Keratinocyte (primary cell): ENCODE measurements around the gene DCLK1. TPM values are rescaled to one million over a fixed set of nuclear protein-coding genes. Genes with fewer than 3 reads are reported as not detected.

Experiments used
- DNase-seq: peaks from one replicate; pipeline ENCODE4 v3.0.0-alpha.2; 2011; ENCODE audit warnings: low read depth, missing footprints, low spot score
- FAIRE-seq: peaks from 2 replicates; lab custom pipeline; 2011; peaks lifted over from hg19 to GRCh38; lab: Jason Lieb, UNC
- H2AFZ ChIP-seq: 2 replicates; pipeline ENCODE4 v1.6.0; 2012; ENCODE audit warnings: low read length, control low read depth, inconsistent platforms; ENCODE audit not compliant: control insufficient read depth
- H3K27ac ChIP-seq: 2 replicates; pipeline ENCODE4 v1.5.1; 2011; ENCODE audit warnings: low read length; ENCODE audit not compliant: control insufficient read depth, insufficient read depth
- H3K27me3 ChIP-seq: 3 replicates; pipeline ENCODE4 v1.6.0; 2011; ENCODE audit warnings: low read length; ENCODE audit not compliant: control insufficient read depth, insufficient read depth; ENCODE audit errors: extremely low read depth
- H3K36me3 ChIP-seq, 2 experiments: 2 replicates in 1 of 2; 3 replicates in 1 of 2; pipeline ENCODE4 v1.5.1; 2011; ENCODE audit warnings: low read length in 2 of 2, mild to moderate bottlenecking in 1 of 2; ENCODE audit not compliant: control insufficient read depth in 2 of 2, insufficient read depth in 2 of 2; ENCODE audit errors: extremely low read depth in 1 of 2
- H3K4me1 ChIP-seq: 3 replicates; pipeline ENCODE4 v1.5.1; 2011; ENCODE audit warnings: low read length; ENCODE audit not compliant: control insufficient read depth, insufficient read depth; ENCODE audit errors: extremely low read depth
- H3K4me2 ChIP-seq: 3 replicates; pipeline ENCODE4 v1.6.0; 2011; ENCODE audit warnings: low read depth, low read length; ENCODE audit not compliant: control insufficient read depth, insufficient read depth; ENCODE audit errors: extremely low read depth
- H3K4me3 ChIP-seq, 3 experiments: fragments of 200-600 bp in 1 of 3; sonication (generic) in 1 of 3; 2 replicates in 2 of 3; 3 replicates in 1 of 3; pipeline ENCODE4 v1.5.1; 2011 to 2016; ENCODE audit warnings: low read length in 3 of 3, mild to moderate bottlenecking in 3 of 3, control low read depth in 2 of 3, inconsistent platforms in 1 of 3, low read depth in 1 of 3, mixed read lengths in 1 of 3, mixed run types in 1 of 3, moderate library complexity in 1 of 3; ENCODE audit not compliant: control insufficient read depth in 2 of 3, insufficient read depth in 2 of 3; ENCODE audit errors: extremely low read depth in 1 of 3
- H3K79me2 ChIP-seq: 2 replicates; pipeline ENCODE4 v1.6.0; 2012; ENCODE audit warnings: low read length; ENCODE audit not compliant: control insufficient read depth, insufficient read depth
- H3K9ac ChIP-seq: 3 replicates; pipeline ENCODE4 v1.6.0; 2011; ENCODE audit warnings: low read length; ENCODE audit not compliant: control insufficient read depth, insufficient read depth; ENCODE audit errors: extremely low read depth
- H3K9me1 ChIP-seq: 3 replicates; pipeline ENCODE4 v1.6.0; 2011; ENCODE audit warnings: low read length; ENCODE audit not compliant: control insufficient read depth, insufficient read depth; ENCODE audit errors: extremely low read depth
- H3K9me3 ChIP-seq: 2 replicates; pipeline ENCODE4 v1.5.1; 2012; ENCODE audit warnings: low read depth, low read length; ENCODE audit not compliant: control insufficient read depth
- H4K20me1 ChIP-seq: 3 replicates; pipeline ENCODE4 v1.6.0; 2011; ENCODE audit warnings: low read length; ENCODE audit not compliant: control insufficient read depth, insufficient read depth; ENCODE audit errors: extremely low read depth
- EZH2 ChIP-seq: IDR thresholded peaks from one replicate; pipeline ENCODE4 v1.6.1; 2012; ENCODE audit warnings: inconsistent platforms, mild to moderate bottlenecking, low read length, moderate library complexity
- dilution Hi-C: fragments of 300-500 bp; cut with MboI; formaldehyde crosslinking; loops from one replicate; pipeline ENCODE4 v1.7.0; 2020; ENCODE audit warnings: low sequenced_read_pairs; ENCODE audit not compliant: extremely low pct_ligation_motif_present
- polyA plus RNA-seq, 5 experiments: library from polyadenylated mRNA; depleted of rRNA in 3 of 5; stranded (reverse) in 3 of 5; stranded (forward) in 1 of 5; unstranded in 1 of 5; fragments of >200 nt; gene quantifications; 1 replicate in 1 of 5; 2 replicates in 3 of 5; 3 replicates in 1 of 5; pipeline versions ENCODE4 v1.2.1 to v1.2.3, GENCODE V29; 2011 to 2012; ENCODE audit warnings: missing spikeins in 2 of 5, low read depth in 1 of 5, low replicate concordance in 1 of 5
- TF ChIP-seq, protein P1 (sequence below), 3 experiments: IDR thresholded peaks in 1 of 3; conservative IDR thresholded peaks in 1 of 3; optimal IDR thresholded peaks in 1 of 3; 2 replicates in 2 of 3; 3 replicates in 1 of 3; pipeline versions ENCODE3 to v1.5.1; 2011; ENCODE audit warnings: low read length in 3 of 3, mild to moderate bottlenecking in 3 of 3, moderate library complexity in 2 of 3, control low read depth in 1 of 3, inconsistent platforms in 1 of 3; ENCODE audit not compliant: insufficient read depth in 2 of 3; ENCODE audit errors: extremely low read depth in 1 of 3

Gene DCLK1
- polyA plus RNA-seq, 1 donor (not counting 4 experiments of a cell fraction or from before 2014, with no cell fraction given), result 0.04 TPM

DNA sequence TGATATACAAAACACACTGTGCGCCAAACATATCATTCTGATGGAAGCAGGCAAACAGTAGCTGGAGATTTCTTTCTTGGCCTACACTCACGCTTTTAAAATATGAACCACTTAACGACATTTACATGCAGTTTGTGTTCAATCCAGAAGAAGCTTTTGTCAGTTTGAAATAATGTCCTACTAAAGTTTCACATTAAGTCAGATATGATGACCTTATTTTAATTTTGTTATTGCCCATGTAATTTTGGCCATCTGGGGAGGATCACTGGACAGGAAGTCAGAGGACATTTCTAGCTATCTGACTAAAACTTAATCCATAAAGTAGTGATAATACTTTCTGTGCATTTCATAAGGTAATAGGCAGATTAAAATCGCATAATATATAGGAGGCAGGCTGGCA, 98.1 kb downstream of the DCLK1 start:
- dilution Hi-C loops, result no loop called here
- FAIRE-seq, result no peak

DNA sequence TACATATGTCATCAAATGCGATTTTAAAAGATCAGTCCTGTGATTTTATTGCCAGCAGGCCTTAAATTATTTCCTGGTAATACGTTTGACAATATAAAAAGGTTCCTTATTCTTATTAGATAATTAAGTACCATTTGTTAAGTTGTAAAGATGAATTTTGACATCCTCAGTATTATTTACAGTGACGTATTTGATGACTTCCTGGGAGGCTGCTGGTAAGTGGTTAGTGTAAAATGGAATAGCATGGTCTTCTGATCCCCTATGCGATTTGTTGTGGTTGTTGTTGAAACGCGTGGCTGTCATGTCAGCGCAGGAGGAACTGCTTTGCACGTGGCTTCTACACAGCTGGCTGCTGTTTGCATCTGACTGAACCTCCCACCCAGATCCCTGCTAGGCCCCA, 99.7 kb downstream of the DCLK1 start:
- no peaks in the 10 kb centered on the region for H3K4me1 ChIP-seq
- H3K9me1 ChIP-seq, result no peaks in the 10 kb centered on the region
- no peak overlapping the region for H3K4me2 ChIP-seq
- no peaks in the 10 kb centered on the region for H4K20me1 ChIP-seq
- H3K36me3 ChIP-seq, result no peaks in the 10 kb centered on the region
- no peak for TF ChIP-seq EZH2
- TF ChIP-seq, protein P1, sequence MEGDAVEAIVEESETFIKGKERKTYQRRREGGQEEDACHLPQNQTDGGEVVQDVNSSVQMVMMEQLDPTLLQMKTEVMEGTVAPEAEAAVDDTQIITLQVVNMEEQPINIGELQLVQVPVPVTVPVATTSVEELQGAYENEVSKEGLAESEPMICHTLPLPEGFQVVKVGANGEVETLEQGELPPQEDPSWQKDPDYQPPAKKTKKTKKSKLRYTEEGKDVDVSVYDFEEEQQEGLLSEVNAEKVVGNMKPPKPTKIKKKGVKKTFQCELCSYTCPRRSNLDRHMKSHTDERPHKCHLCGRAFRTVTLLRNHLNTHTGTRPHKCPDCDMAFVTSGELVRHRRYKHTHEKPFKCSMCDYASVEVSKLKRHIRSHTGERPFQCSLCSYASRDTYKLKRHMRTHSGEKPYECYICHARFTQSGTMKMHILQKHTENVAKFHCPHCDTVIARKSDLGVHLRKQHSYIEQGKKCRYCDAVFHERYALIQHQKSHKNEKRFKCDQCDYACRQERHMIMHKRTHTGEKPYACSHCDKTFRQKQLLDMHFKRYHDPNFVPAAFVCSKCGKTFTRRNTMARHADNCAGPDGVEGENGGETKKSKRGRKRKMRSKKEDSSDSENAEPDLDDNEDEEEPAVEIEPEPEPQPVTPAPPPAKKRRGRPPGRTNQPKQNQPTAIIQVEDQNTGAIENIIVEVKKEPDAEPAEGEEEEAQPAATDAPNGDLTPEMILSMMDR (optimal IDR thresholded peaks at IDR 0.05 in 1 of 3, IDR thresholded peaks at IDR 0.05 in 1 of 3, conservative IDR thresholded peaks at IDR 0.05 in 1 of 3; ENCODE audit: extremely low read depth in 1 of 3, insufficient read depth in 2 of 3, low read length in 3 of 3), result no peak
- H3K9me3 ChIP-seq, result no peaks in the 10 kb centered on the region
- no peak overlapping the region for H3K4me3 ChIP-seq
- no peak overlapping the region for H3K27ac ChIP-seq
- no peak for DNase-seq
- dilution Hi-C loops, result no loop called here
- H3K27me3 ChIP-seq, result no peaks in the 10 kb centered on the region
- H3K9ac ChIP-seq, result no peak overlapping the region
- no peak overlapping the region for H2AFZ ChIP-seq
- no peak for FAIRE-seq
- no peaks in the 10 kb centered on the region for H3K79me2 ChIP-seq

More for the DNA sequence above, 98.1 kb downstream of the DCLK1 start:
- Histone ChIP-seq H2AFZ (no peak overlapping the region), H3K4me3 (no peak overlapping the region), H3K27me3 (no peaks in the 10 kb centered on the region), H3K79me2 (no peaks in the 10 kb centered on the region), H3K9me3 (no peaks in the 10 kb centered on the region), H4K20me1 (no peaks in the 10 kb centered on the region), H3K4me1 (no peaks in the 10 kb centered on the region), H3K27ac (no peak overlapping the region), H3K4me2 (no peak overlapping the region), H3K9ac (no peak overlapping the region), H3K36me3 (no peaks in the 10 kb centered on the region), H3K9me1 (no peaks in the 10 kb centered on the region)
- no peak for TF ChIP-seq EZH2
- TF ChIP-seq, protein P1 (optimal IDR thresholded peaks at IDR 0.05 in 1 of 3, IDR thresholded peaks at IDR 0.05 in 1 of 3, conservative IDR thresholded peaks at IDR 0.05 in 1 of 3; ENCODE audit: extremely low read depth in 1 of 3, insufficient read depth in 2 of 3, low read length in 3 of 3), result no peak
- DNase-seq, result no peak
